GM12878 (cell line): ENCODE data around the gene ATXN7L1. TPM values are rescaled to one million over a fixed set of nuclear protein-coding genes. Genes with fewer than 3 reads are reported as not detected.

ENCODE experiments used
- ATAC-seq: fragments of 200-7000 bp; cut with Tn5 transposase; 3 replicates; pipeline ENCODE4 v1.9.1; 2020; ENCODE audit warnings: mild to moderate bottlenecking, moderate library complexity
- BruUV-seq: library from RNA; stranded (reverse); fragments of 400-500 nt; replicated peaks from 2 replicates; lab custom pipeline; 2021; lab: Mats Ljungman, UMichigan
- CTCF ChIA-PET: fragments of 300-600 bp; sonication (Branson Sonifier 250); formaldehyde crosslinking; extraction: SDS; loops from one replicate; lab custom pipeline; 2021; ENCODE audit warnings: inconsistent platforms; lab: Yijun Ruan, JAX
- POLR2A ChIA-PET: fragments of 350-600 bp; formaldehyde crosslinking; extraction: SDS; loops from one replicate; lab custom pipeline; 2021; ENCODE audit warnings: inconsistent platforms; lab: Charles Lee
- RAD21 ChIA-PET: fragments of 300-600 bp; sonication (Branson Sonifier 250); formaldehyde crosslinking; loops from one replicate; lab custom pipeline; 2023; ENCODE audit warnings: antibody characterized with exemption; ENCODE audit not compliant: unreplicated experiment; lab: Charles Lee
- SMC1A ChIA-PET: fragments of 300-600 bp; sonication (Branson Sonifier 250); formaldehyde crosslinking; loops from one replicate; lab custom pipeline; 2023; ENCODE audit not compliant: unreplicated experiment, uncharacterized antibody; lab: Charles Lee
- DNase-seq: peaks from one replicate; pipeline ENCODE4 v3.0.0-alpha.2; 2011; ENCODE audit warnings: low read depth, low spot score
- FAIRE-seq: peaks from 3 replicates; lab custom pipeline; 2011; peaks lifted over from hg19 to GRCh38; lab: Jason Lieb, UNC
- H2AFZ ChIP-seq: 2 replicates; pipeline ENCODE4 v1.6.0; 2011; ENCODE audit warnings: low read depth, low read length, control low read depth; ENCODE audit not compliant: control insufficient read depth
- H3K27ac ChIP-seq: 2 replicates; pipeline ENCODE4 v1.5.1; 2011; ENCODE audit warnings: control low read depth; ENCODE audit not compliant: control insufficient read depth, insufficient read depth
- H3K27me3 ChIP-seq, 2 experiments: replicated peaks in 1 of 2; 2 replicates each; pipeline versions ENCODE4 v1.6.0 to v1.6.1; 2011; ENCODE audit warnings: low read length in 1 of 2; ENCODE audit not compliant: control insufficient read depth in 2 of 2, insufficient read depth in 2 of 2
- H3K36me3 ChIP-seq, 2 experiments: 2 replicates each; pipeline ENCODE4 v1.5.1; 2011; ENCODE audit warnings: low read length in 1 of 2; ENCODE audit not compliant: control insufficient read depth in 2 of 2, insufficient read depth in 2 of 2
- H3K4me1 ChIP-seq: 2 replicates; pipeline ENCODE4 v1.6.1; 2011; ENCODE audit warnings: mild to moderate bottlenecking, low read length, moderate library complexity, mixed read lengths; ENCODE audit not compliant: control insufficient read depth, insufficient read depth
- H3K4me2 ChIP-seq: 2 replicates; pipeline ENCODE4 v1.6.0; 2011; ENCODE audit warnings: control low read depth; ENCODE audit not compliant: control insufficient read depth, insufficient read depth
- H3K4me3 ChIP-seq: fragments of 200-600 bp; sonication (generic); 2 replicates; pipeline ENCODE4 v1.5.1; 2016
- H3K79me2 ChIP-seq: 2 replicates; pipeline ENCODE4 v1.6.0; 2011; ENCODE audit warnings: low read length; ENCODE audit not compliant: control insufficient read depth, insufficient read depth
- H3K9ac ChIP-seq: 2 replicates; pipeline ENCODE4 v1.8.0; 2011; ENCODE audit warnings: low read length, control low read depth, mixed read lengths; ENCODE audit not compliant: control insufficient read depth, insufficient read depth
- H3K9me3 ChIP-seq: replicated peaks from 3 replicates; pipeline ENCODE4 v1.5.1; 2011; ENCODE audit warnings: mild to moderate bottlenecking, low read length; ENCODE audit not compliant: control insufficient read depth, insufficient read depth
- H4K20me1 ChIP-seq: 2 replicates; pipeline ENCODE4 v1.6.0; 2011; ENCODE audit not compliant: control insufficient read depth, insufficient read depth
- BHLHE40 ChIP-seq, 2 experiments: fragments of 450-650 bp in 1 of 2; IDR thresholded peaks; 2 replicates each; pipeline ENCODE4 v1.6.1; 2011 to 2017; ENCODE audit warnings: low read depth in 2 of 2, borderline replicate concordance in 1 of 2, improper control_type of control experiment in 1 of 2, low read length in 1 of 2, mild to moderate bottlenecking in 1 of 2
- DPF2 ChIP-seq: fragments of 450-650 bp; IDR thresholded peaks from 2 replicates; pipeline ENCODE4 v1.6.1; 2017; ENCODE audit warnings: mild to moderate bottlenecking
- KLF5 ChIP-seq: fragments of 450-650 bp; IDR thresholded peaks from 2 replicates; pipeline ENCODE4 v1.6.1; 2014; ENCODE audit warnings: mild to moderate bottlenecking; ENCODE audit not compliant: partially characterized antibody
- MTA2 ChIP-seq: fragments of 450-650 bp; IDR thresholded peaks from 2 replicates; pipeline ENCODE4 v1.6.1; 2016; ENCODE audit warnings: low read depth, mild to moderate bottlenecking, moderate library complexity
- MXI1 ChIP-seq: fragments of 150-350 bp; IDR thresholded peaks from 2 replicates; pipeline ENCODE4 v1.6.1; 2011; ENCODE audit warnings: low read depth, mild to moderate bottlenecking, inconsistent platforms, low read length, improper control_type of control experiment
- RAD51 ChIP-seq: fragments of 450-650 bp; IDR thresholded peaks from 2 replicates; pipeline ENCODE4 v1.6.1; 2016; ENCODE audit warnings: moderate library complexity, mild to moderate bottlenecking, inconsistent platforms
- STAT3 ChIP-seq: IDR thresholded peaks from 2 replicates; pipeline ENCODE4 v1.6.1; 2011; ENCODE audit warnings: low read depth, low read length, improper control_type of control experiment
- WGBS: methylation state at CpG from one replicate; pipeline ENCODE4 v1.1.6; 2016; ENCODE audit warnings: low lambda C conversion rate; ENCODE audit not compliant: insufficient replicate concordance, insufficient coverage; ENCODE audit errors: missing lambda C conversion rate; 5-methylcytosine and 5-hydroxymethylcytosine counted together
- in situ Hi-C: fragments of 300-500 bp; cut with MboI; formaldehyde crosslinking; loops from 9 replicates; pipeline ENCODE4 v1.14.3; 2018; ENCODE audit warnings: mixed read lengths
- intact Hi-C: fragments of 100-400 bp; cut with micrococcal nuclease; formaldehyde crosslinking; loops from one replicate; pipeline ENCODE4 v1.14.2; 2022; ENCODE audit not compliant: unreplicated experiment
- polyA plus RNA-seq, 11 experiments: library from polyadenylated mRNA; depleted of rRNA in 4 of 11; unstranded in 6 of 11; stranded (reverse) in 5 of 11; fragments of >200 nt; fragmentation: Nextera tagmentation in 4 of 11; fragmentation: Illumina TruSeq in 1 of 11; extraction: Ambion mirVana in 4 of 11; extraction: Trizol in 1 of 11; gene quantifications; 1 replicate in 1 of 11; 2 replicates in 10 of 11; pipeline versions ENCODE4 v1.2.1 to v1.2.3, GENCODE V29; 2011 to 2016; ENCODE audit warnings: inconsistent platforms in 2 of 11, missing spikeins in 2 of 11, low read depth in 1 of 11
- total RNA-seq, 4 experiments: library from RNA; depleted of rRNA in 3 of 4; stranded (reverse); fragments of >200 nt in 3 of 4; fragmentation: Illumina TruSeq in 1 of 4; extraction: Trizol in 1 of 4; gene quantifications; 2 replicates each; pipeline versions ENCODE4 v1.2.1 to v1.2.3, GENCODE V29; 2013 to 2021
- TF ChIP-seq, protein P1 (sequence below): fragments of 450-650 bp; IDR thresholded peaks from 2 replicates; pipeline ENCODE4 v1.6.1; 2017; ENCODE audit warnings: borderline replicate concordance
- TF ChIP-seq, protein P2 (sequence below): IDR thresholded peaks from 2 replicates; pipeline ENCODE4 v1.6.1; 2011; ENCODE audit warnings: low read depth, mild to moderate bottlenecking, low read length, moderate library complexity, borderline replicate concordance; ENCODE audit errors: extremely low read depth
- TF ChIP-seq, protein P3 (sequence below): fragments of 450-650 bp; IDR thresholded peaks from 2 replicates; pipeline ENCODE4 v1.6.1; 2017; ENCODE audit warnings: mild to moderate bottlenecking
- TF ChIP-seq, protein P4 (sequence below): IDR thresholded peaks from 2 replicates; pipeline ENCODE4 v1.6.1; 2011; ENCODE audit warnings: low read depth, low read length, improper control_type of control experiment, borderline replicate concordance
- TF ChIP-seq, protein P5 (sequence below): IDR thresholded peaks from 2 replicates; pipeline ENCODE4 v1.6.1; 2011; ENCODE audit warnings: borderline replicate concordance, low read depth, mild to moderate bottlenecking, moderate library complexity, mixed read lengths, low read length; ENCODE audit not compliant: insufficient read depth; ENCODE audit errors: extremely low read length

The ATXN7L1 gene
- total and polyA plus RNA-seq, 10 of the 15 experiments (the other 5 are each of a cell fraction or from before 2014, with no cell fraction given): 0.40 to 2.9 (median 1.2) TPM

DNA sequence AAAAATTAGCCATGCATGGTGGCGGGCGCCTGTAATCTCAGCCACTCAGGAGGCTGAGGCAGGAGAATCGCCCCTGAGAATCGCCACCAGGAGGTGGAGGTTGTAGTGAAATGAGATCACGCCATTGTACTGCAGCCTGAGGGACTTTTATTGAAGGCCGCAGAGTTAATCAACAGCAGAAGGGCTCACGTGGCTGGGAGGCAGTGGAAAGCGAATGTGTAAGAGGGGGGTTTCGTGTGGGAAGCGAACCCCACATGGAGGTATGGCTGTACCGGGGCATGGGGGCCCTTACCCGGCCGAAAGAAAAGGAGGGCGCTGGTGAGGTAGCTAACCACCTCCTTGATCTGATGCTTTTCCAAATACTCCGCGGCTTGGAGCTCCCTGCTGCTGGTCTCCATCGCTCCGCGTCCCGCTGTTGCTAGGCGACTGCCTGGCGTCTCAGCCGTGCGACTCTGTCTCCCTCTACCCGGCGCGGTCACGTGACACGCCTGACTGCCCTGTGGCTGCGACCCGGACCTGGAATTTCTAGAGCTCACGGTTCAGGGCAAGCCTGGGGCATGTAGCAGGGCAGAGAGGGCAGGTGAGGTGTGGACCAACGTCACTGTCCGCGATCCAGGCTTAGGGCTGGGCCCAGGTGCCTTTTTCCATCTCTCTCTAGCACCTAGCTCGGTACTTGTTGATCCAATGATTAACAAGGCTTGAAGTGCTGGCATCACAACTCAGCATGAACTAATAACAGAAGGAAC is 295.2 kb downstream of the ATXN7L1 start, which contains the start of gene EFCAB10:
TSS of gene EFCAB10 (minus strand) at position 428 of the 746 bp plus-strand sequence. CDS start at position 398, 30 bp downstream.
- ChIA-PET POLR2A (interaction anchor here (0.6 kb wide), 1 partner anchor 15 kb away, joined by 3 read pairs; no protein-coding TSS in a partner anchor), SMC1A (no interaction called here), CTCF (no interaction called here), RAD21 (no interaction called here)
- Histone ChIP-seq H2AFZ (peak within 1 kb of the TSS; percentile 71), H3K36me3 (no peaks in the 10 kb centered on the region), H3K9me3 (no peaks in the 10 kb centered on the region; the same call in 2 of the 3 replicates), H3K9ac (no peak within 1 kb of the TSS), H3K27ac (no peak within 1 kb of the TSS), H3K4me3 (no peak within 1 kb of the TSS; the same call in 1 of the 2 replicates), H3K79me2 (no peaks in the 10 kb centered on the region), H3K27me3 (no peaks in the 10 kb centered on the region), H3K4me2 (peak within 1 kb of the TSS; percentile 36), H4K20me1 (no peaks in the 10 kb centered on the region), H3K4me1 (no peaks in the 10 kb centered on the region)
- BruUV-seq: no TSS peak
- TF ChIP-seq, protein P1, sequence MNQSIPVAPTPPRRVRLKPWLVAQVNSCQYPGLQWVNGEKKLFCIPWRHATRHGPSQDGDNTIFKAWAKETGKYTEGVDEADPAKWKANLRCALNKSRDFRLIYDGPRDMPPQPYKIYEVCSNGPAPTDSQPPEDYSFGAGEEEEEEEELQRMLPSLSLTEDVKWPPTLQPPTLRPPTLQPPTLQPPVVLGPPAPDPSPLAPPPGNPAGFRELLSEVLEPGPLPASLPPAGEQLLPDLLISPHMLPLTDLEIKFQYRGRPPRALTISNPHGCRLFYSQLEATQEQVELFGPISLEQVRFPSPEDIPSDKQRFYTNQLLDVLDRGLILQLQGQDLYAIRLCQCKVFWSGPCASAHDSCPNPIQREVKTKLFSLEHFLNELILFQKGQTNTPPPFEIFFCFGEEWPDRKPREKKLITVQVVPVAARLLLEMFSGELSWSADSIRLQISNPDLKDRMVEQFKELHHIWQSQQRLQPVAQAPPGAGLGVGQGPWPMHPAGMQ: no peak
- no peak for TF ChIP-seq MTA2
- TF ChIP-seq, protein P2, sequence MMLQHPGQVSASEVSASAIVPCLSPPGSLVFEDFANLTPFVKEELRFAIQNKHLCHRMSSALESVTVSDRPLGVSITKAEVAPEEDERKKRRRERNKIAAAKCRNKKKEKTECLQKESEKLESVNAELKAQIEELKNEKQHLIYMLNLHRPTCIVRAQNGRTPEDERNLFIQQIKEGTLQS: 0 out of 2 replicates have a peak, but pooled peaks have one; percentile 26
- TF ChIP-seq RAD51: peak; percentile 85
- no peak for TF ChIP-seq MXI1
- no peak for TF ChIP-seq DPF2
- no peak for TF ChIP-seq STAT3
- TF ChIP-seq, protein P3, sequence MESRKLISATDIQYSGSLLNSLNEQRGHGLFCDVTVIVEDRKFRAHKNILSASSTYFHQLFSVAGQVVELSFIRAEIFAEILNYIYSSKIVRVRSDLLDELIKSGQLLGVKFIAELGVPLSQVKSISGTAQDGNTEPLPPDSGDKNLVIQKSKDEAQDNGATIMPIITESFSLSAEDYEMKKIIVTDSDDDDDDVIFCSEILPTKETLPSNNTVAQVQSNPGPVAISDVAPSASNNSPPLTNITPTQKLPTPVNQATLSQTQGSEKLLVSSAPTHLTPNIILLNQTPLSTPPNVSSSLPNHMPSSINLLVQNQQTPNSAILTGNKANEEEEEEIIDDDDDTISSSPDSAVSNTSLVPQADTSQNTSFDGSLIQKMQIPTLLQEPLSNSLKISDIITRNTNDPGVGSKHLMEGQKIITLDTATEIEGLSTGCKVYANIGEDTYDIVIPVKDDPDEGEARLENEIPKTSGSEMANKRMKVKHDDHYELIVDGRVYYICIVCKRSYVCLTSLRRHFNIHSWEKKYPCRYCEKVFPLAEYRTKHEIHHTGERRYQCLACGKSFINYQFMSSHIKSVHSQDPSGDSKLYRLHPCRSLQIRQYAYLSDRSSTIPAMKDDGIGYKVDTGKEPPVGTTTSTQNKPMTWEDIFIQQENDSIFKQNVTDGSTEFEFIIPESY: peak; percentile 69; the same call in 1 of the 2 replicates
- no peak for TF ChIP-seq KLF5
- TF ChIP-seq BHLHE40 (IDR thresholded peaks at IDR 0.05; ENCODE audit: borderline replicate concordance in 1 of 2, low read depth in 2 of 2, low read length in 1 of 2): peak; percentile 9 to 82; a peak in 3 of 4 replicates
- TF ChIP-seq, protein P4, sequence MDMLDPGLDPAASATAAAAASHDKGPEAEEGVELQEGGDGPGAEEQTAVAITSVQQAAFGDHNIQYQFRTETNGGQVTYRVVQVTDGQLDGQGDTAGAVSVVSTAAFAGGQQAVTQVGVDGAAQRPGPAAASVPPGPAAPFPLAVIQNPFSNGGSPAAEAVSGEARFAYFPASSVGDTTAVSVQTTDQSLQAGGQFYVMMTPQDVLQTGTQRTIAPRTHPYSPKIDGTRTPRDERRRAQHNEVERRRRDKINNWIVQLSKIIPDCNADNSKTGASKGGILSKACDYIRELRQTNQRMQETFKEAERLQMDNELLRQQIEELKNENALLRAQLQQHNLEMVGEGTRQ: peak; percentile 25
- TF ChIP-seq, protein P5, sequence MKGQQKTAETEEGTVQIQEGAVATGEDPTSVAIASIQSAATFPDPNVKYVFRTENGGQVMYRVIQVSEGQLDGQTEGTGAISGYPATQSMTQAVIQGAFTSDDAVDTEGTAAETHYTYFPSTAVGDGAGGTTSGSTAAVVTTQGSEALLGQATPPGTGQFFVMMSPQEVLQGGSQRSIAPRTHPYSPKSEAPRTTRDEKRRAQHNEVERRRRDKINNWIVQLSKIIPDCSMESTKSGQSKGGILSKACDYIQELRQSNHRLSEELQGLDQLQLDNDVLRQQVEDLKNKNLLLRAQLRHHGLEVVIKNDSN: peak; percentile 89
- peak; percentile 44 for ATAC-seq
- in situ Hi-C loops: no loop called here
- no peak for FAIRE-seq
- 15% methylated on average over 36 of the region's 36 CpGs for WGBS
- intact Hi-C loops: no loop called here
- DNase-seq: no peak
